Fibroblast of the aortic adventitia (primary cell): ENCODE data around the gene NPLOC4. TPM values are rescaled to one million over a fixed set of nuclear protein-coding genes. Genes with fewer than 3 reads are reported as not detected.

Source experiments
- DNase-seq: peaks from one replicate; pipeline ENCODE4 v3.0.0-alpha.2; 2010; ENCODE audit warnings: low read depth
- H3K4me3 ChIP-seq: 2 replicates; pipeline ENCODE4 v1.5.1; 2011; ENCODE audit warnings: low read depth, mild to moderate bottlenecking, control low read depth, low read length, moderate library complexity
- CTCF ChIP-seq: IDR thresholded peaks from 2 replicates; pipeline ENCODE4 v1.5.1; 2011; ENCODE audit warnings: mild to moderate bottlenecking, low read length, control low read depth, inconsistent platforms; ENCODE audit not compliant: insufficient read depth
- total RNA-seq: library from RNA; depleted of rRNA; stranded (reverse); fragments of >200 nt; gene quantifications from 2 replicates; pipeline ENCODE4 v1.2.3, GENCODE V29; 2012; ENCODE audit warnings: low replicate concordance

Gene NPLOC4
- total RNA-seq, 1 donor: 60.3 TPM

- no peak overlapping the region for H3K4me3 ChIP-seq
- DNase-seq: no peak
- TF ChIP-seq CTCF: no peak
Observed at GRCh38 chr17:81550285-81550684, 86.6 kb downstream of the NPLOC4 start.

- H3K4me3 ChIP-seq: no peak overlapping the region
- no peak for TF ChIP-seq CTCF
- no peak for DNase-seq
Observed at GRCh38 chr17:81549826-81550225, 87.1 kb downstream of the NPLOC4 start.

- no peak for DNase-seq
- no peak for TF ChIP-seq CTCF
- H3K4me3 ChIP-seq: no peak overlapping the region
Observed at GRCh38 chr17:81549031-81549557, 87.8 kb downstream of the NPLOC4 start.

GRCh38 chr17:81547614-81547982 lies 89.3 kb downstream of the NPLOC4 start:
- no peak for TF ChIP-seq CTCF
- H3K4me3 ChIP-seq: no peak overlapping the region
- DNase-seq: no peak

- TF ChIP-seq CTCF: no peak
- DNase-seq: no peak
- no peak overlapping the region for H3K4me3 ChIP-seq
Observed at GRCh38 chr17:81546906-81547613, 89.9 kb downstream of the NPLOC4 start.

- H3K4me3 ChIP-seq: no peak overlapping the region
- no peak for DNase-seq
- no peak for TF ChIP-seq CTCF
Observed at GRCh38 chr17:81545160-81545949, 91.6 kb downstream of the NPLOC4 start.
